HepG2 (cell line): Measurements from ENCODE around the gene GRM8.

Experiments
- ATM ChIP-seq: fragments of 450-650 bp; IDR thresholded peaks from 2 replicates; pipeline ENCODE4 v1.7.1; 2017; ENCODE audit warnings: mild to moderate bottlenecking, borderline replicate concordance
- CTCF ChIP-seq: sonication (generic); formaldehyde crosslinking; IDR thresholded peaks from 2 replicates; pipeline ENCODE4 v1.5.0; 2020; ENCODE audit warnings: mild to moderate bottlenecking, missing genetic modification reagents, moderate library complexity
- FOXP1 ChIP-seq, 2 experiments: fragments of 450-650 bp in 1 of 2; IDR thresholded peaks; 2 replicates each; pipeline ENCODE4 v1.6.1; 2017 to 2018; ENCODE audit warnings: antibody characterized with exemption in 1 of 2
- HNRNPL ChIP-seq: fragments of 200-400 bp; formaldehyde crosslinking; IDR thresholded peaks from 2 replicates; pipeline ENCODE4 v1.6.1; 2017; ENCODE audit warnings: mild to moderate bottlenecking, low read depth, low read length
- JUN ChIP-seq: sonication (generic); formaldehyde crosslinking; IDR thresholded peaks from 2 replicates; pipeline ENCODE4 v1.4.0; 2020; ENCODE audit warnings: mild to moderate bottlenecking, missing genetic modification reagents
- POGZ ChIP-seq: sonication (generic); formaldehyde crosslinking; IDR thresholded peaks from 2 replicates; pipeline ENCODE4 v1.4.0; 2020; ENCODE audit warnings: mild to moderate bottlenecking, missing genetic modification reagents
- POLR2A ChIP-seq, 2 experiments: IDR thresholded peaks; 2 replicates each; pipeline ENCODE4 v1.6.1; 2011; ENCODE audit warnings: low read depth in 2 of 2, low read length in 2 of 2, mild to moderate bottlenecking in 1 of 2, moderate library complexity in 1 of 2; ENCODE audit not compliant: insufficient read depth in 1 of 2
- POLR2G ChIP-seq: fragments of 200-400 bp; formaldehyde crosslinking; IDR thresholded peaks from 2 replicates; pipeline ENCODE4 v1.6.1; 2018; ENCODE audit warnings: mild to moderate bottlenecking, low read depth, low read length, moderate library complexity
- RFX1 ChIP-seq: fragments of 450-650 bp; IDR thresholded peaks from 2 replicates; pipeline ENCODE4 v1.6.1; 2017
- ZFP36 ChIP-seq: fragments of 150-350 bp; IDR thresholded peaks from 2 replicates; pipeline ENCODE4 v1.6.1; 2018; ENCODE audit warnings: borderline replicate concordance, low read length, low read depth; ENCODE audit not compliant: partially characterized antibody
- ZFP41 ChIP-seq: sonication (generic); formaldehyde crosslinking; IDR thresholded peaks from 2 replicates; pipeline ENCODE4 v1.4.0; 2020; ENCODE audit warnings: mild to moderate bottlenecking, missing genetic modification reagents, borderline replicate concordance
- ZNF280D ChIP-seq: sonication (generic); formaldehyde crosslinking; IDR thresholded peaks from 2 replicates; pipeline ENCODE4 v1.5.1; 2020; ENCODE audit warnings: mild to moderate bottlenecking, missing genetic modification reagents
- ZNF335 ChIP-seq: sonication (generic); formaldehyde crosslinking; IDR thresholded peaks from 2 replicates; pipeline ENCODE4 v1.4.0; 2020; ENCODE audit warnings: missing genetic modification reagents
- ZSCAN22 ChIP-seq: sonication (generic); formaldehyde crosslinking; IDR thresholded peaks from 2 replicates; pipeline ENCODE4 v1.4.0; 2020; ENCODE audit warnings: mild to moderate bottlenecking, missing genetic modification reagents

- TF ChIP-seq ZNF335 (CRISPR knock-in tag): no peak
- TF ChIP-seq POLR2G: no peak
- TF ChIP-seq ATM: no peak
- TF ChIP-seq ZFP36: no peak
- no peak for TF ChIP-seq ZNF280D (CRISPR knock-in tag)
- no peak for TF ChIP-seq CTCF (CRISPR knock-in tag)
- no peak for TF ChIP-seq POGZ (CRISPR knock-in tag)
- TF ChIP-seq RFX1: no peak
- TF ChIP-seq POLR2A (IDR thresholded peaks at IDR 0.05; ENCODE audit: insufficient read depth in 1 of 2, low read depth in 2 of 2, low read length in 2 of 2): no peak
- no peak for TF ChIP-seq HNRNPL
- no peak for TF ChIP-seq JUN
- TF ChIP-seq FOXP1 (IDR thresholded peaks at IDR 0.05): no peak
- no peak for TF ChIP-seq FOXP1 (CRISPR knock-in tag; IDR thresholded peaks at IDR 0.05)
- no peak for TF ChIP-seq ZFP41
- TF ChIP-seq ZSCAN22 (CRISPR knock-in tag): no peak
Measured at GRCh38 chr7:126959649-126960048, 293.1 kb downstream of the GRM8 start.
